Midbrain (tissue), 1 donor: ENCODE measurements around the gene ABLIM2.

Source experiments
- DNase-seq: peaks from one replicate; lab custom pipeline; 2025; lab: John Stamatoyannopoulos, UW

The ABLIM2 gene

GRCh38 chr4:8047837-8048678, 110.6 kb downstream of the ABLIM2 start:
- DNase-seq, result no peak

GRCh38 chr4:8046925-8047541, 111.6 kb downstream of the ABLIM2 start:
- DNase-seq, result no peak

GRCh38 chr4:8045909-8046308, 112.7 kb downstream of the ABLIM2 start:
- DNase-seq, result no peak

GRCh38 chr4:8044699-8045098, 113.9 kb downstream of the ABLIM2 start:
- DNase-seq, result no peak

GRCh38 chr4:8044244-8044643, 114.4 kb downstream of the ABLIM2 start:
- no peak for DNase-seq

- no peak for DNase-seq
Observed at GRCh38 chr4:8043596-8043995, 115.0 kb downstream of the ABLIM2 start.

GRCh38 chr4:8041868-8042267, 116.7 kb downstream of the ABLIM2 start:
- no peak for DNase-seq

- no peak for DNase-seq
Observed at GRCh38 chr4:8041172-8041571, 117.4 kb downstream of the ABLIM2 start.

GRCh38 chr4:8040607-8041006, 118.0 kb downstream of the ABLIM2 start:
- DNase-seq, result no peak

- no peak for DNase-seq
Observed at GRCh38 chr4:8039853-8040252, 118.8 kb downstream of the ABLIM2 start.

GRCh38 chr4:8039290-8039689, 119.3 kb downstream of the ABLIM2 start:
- no peak for DNase-seq

- no peak for DNase-seq
Observed at GRCh38 chr4:8038719-8039251, 119.8 kb downstream of the ABLIM2 start.

GRCh38 chr4:8038083-8038482, 120.5 kb downstream of the ABLIM2 start:
- DNase-seq, result no peak

GRCh38 chr4:8037150-8037769, 121.4 kb downstream of the ABLIM2 start:
- DNase-seq, result no peak

- no peak for DNase-seq
Observed at GRCh38 chr4:8035371-8035780, 123.2 kb downstream of the ABLIM2 start.

- DNase-seq, result no peak
Observed at GRCh38 chr4:8033829-8034528, 124.6 kb downstream of the ABLIM2 start.

- DNase-seq, result no peak
Observed at GRCh38 chr4:8033067-8033755, 125.4 kb downstream of the ABLIM2 start.

- no peak for DNase-seq
Observed at GRCh38 chr4:8032381-8032780, 126.2 kb downstream of the ABLIM2 start.

GRCh38 chr4:8030121-8030781, 128.4 kb downstream of the ABLIM2 start:
- DNase-seq, result no peak

- no peak for DNase-seq
Observed at GRCh38 chr4:8029689-8030088, 128.9 kb downstream of the ABLIM2 start.
